SK-N-SH (cell line): ENCODE data around the gene ITSN1.

Source experiments
- CHD2 ChIP-seq: fragments of 150-350 bp; IDR thresholded peaks from 2 replicates; pipeline ENCODE4 v1.6.1; 2018; ENCODE audit warnings: low read length; ENCODE audit not compliant: partially characterized antibody
- CTCF ChIP-seq: fragments of 200-600 bp; sonication (generic); IDR thresholded peaks from 2 replicates; pipeline ENCODE4 v1.6.1; 2017; ENCODE audit warnings: antibody characterized with exemption, mild to moderate bottlenecking, moderate library complexity
- EZH2phosphoT487 ChIP-seq: fragments of 200-600 bp; sonication (generic); IDR thresholded peaks from 2 replicates; pipeline ENCODE4 v1.6.1; 2017; ENCODE audit warnings: low read depth, mixed run types, mild to moderate bottlenecking, antibody characterized with exemption, moderate library complexity, borderline replicate concordance
- GATA2 ChIP-seq: sonication (generic); formaldehyde crosslinking; IDR thresholded peaks from 2 replicates; pipeline ENCODE4 v1.5.0; 2020; ENCODE audit warnings: mild to moderate bottlenecking, missing genetic modification reagents
- JUND ChIP-seq: IDR thresholded peaks from 2 replicates; pipeline ENCODE4 v1.4.0; 2012
- MAX ChIP-seq: IDR thresholded peaks from 2 replicates; pipeline ENCODE4 v1.4.0; 2012; ENCODE audit warnings: low read depth
- PBX3 ChIP-seq: IDR thresholded peaks from 2 replicates; pipeline ENCODE4; 2012
- RAD21 ChIP-seq: IDR thresholded peaks from 2 replicates; pipeline ENCODE4 v1.6.1; 2012; ENCODE audit warnings: mild to moderate bottlenecking, low read length
- RXRA ChIP-seq: IDR thresholded peaks from 2 replicates; pipeline ENCODE4 v1.4.0; 2012; ENCODE audit warnings: low read depth, mild to moderate bottlenecking, borderline replicate concordance
- SMC3 ChIP-seq: IDR thresholded peaks from 2 replicates; pipeline ENCODE4 v1.6.1; 2012; ENCODE audit warnings: low read depth, low read length, improper control_type of control experiment
- USF1 ChIP-seq: IDR thresholded peaks from 2 replicates; pipeline ENCODE4 v1.4.0; 2012; ENCODE audit warnings: low read depth, borderline replicate concordance
- USF2 ChIP-seq: fragments of 150-350 bp; IDR thresholded peaks from 2 replicates; pipeline ENCODE4 v1.6.1; 2017; ENCODE audit warnings: antibody characterized with exemption, low read length, low read depth, borderline replicate concordance
- YY1 ChIP-seq: IDR thresholded peaks from 2 replicates; pipeline ENCODE4 v1.4.0; 2012; ENCODE audit warnings: low read depth, mild to moderate bottlenecking

GRCh38 chr21:33680870-33681269, 38.6 kb downstream of the ITSN1 start:
- TF ChIP-seq JUND: no peak
- TF ChIP-seq GATA2 (CRISPR knock-in tag): no peak
- TF ChIP-seq RXRA: no peak
- no peak for TF ChIP-seq CTCF
- no peak for TF ChIP-seq USF1
- TF ChIP-seq SMC3: no peak
- no peak for TF ChIP-seq YY1
- no peak for TF ChIP-seq CHD2
- TF ChIP-seq EZH2phosphoT487: no peak
- TF ChIP-seq USF2: no peak
- TF ChIP-seq RAD21: no peak
- TF ChIP-seq PBX3: no peak
- TF ChIP-seq MAX: no peak
